ENCODE data around the gene CD9.
A peak's percentile ranks its signal among the peaks of the same experiment; 100 is the strongest.

CD9 gene

GRCh38 chr12:6161124-6161882, 38.9 kb upstream of the CD9 start:
- DNase-seq (ENCODE audit: low read depth), result no peak
- H3K4me3 ChIP-seq (ENCODE audit: low read depth, low read length), result no peak overlapping the region

GRCh38 chr12:6163416-6164060, 36.7 kb upstream of the CD9 start:
- H3K4me3 ChIP-seq (ENCODE audit: low read depth, low read length), result no peak overlapping the region
- TF ChIP-seq, protein P1, sequence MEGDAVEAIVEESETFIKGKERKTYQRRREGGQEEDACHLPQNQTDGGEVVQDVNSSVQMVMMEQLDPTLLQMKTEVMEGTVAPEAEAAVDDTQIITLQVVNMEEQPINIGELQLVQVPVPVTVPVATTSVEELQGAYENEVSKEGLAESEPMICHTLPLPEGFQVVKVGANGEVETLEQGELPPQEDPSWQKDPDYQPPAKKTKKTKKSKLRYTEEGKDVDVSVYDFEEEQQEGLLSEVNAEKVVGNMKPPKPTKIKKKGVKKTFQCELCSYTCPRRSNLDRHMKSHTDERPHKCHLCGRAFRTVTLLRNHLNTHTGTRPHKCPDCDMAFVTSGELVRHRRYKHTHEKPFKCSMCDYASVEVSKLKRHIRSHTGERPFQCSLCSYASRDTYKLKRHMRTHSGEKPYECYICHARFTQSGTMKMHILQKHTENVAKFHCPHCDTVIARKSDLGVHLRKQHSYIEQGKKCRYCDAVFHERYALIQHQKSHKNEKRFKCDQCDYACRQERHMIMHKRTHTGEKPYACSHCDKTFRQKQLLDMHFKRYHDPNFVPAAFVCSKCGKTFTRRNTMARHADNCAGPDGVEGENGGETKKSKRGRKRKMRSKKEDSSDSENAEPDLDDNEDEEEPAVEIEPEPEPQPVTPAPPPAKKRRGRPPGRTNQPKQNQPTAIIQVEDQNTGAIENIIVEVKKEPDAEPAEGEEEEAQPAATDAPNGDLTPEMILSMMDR (IDR thresholded peaks at IDR 0.05; ENCODE audit: insufficient read depth, low read depth, low read length, missing control alignments), result no peak
- no peak for DNase-seq (ENCODE audit: low read depth)

More at GRCh38 chr12:6161124-6161882, 38.9 kb upstream of the CD9 start:
- TF ChIP-seq, protein P1 (IDR thresholded peaks at IDR 0.05; ENCODE audit: insufficient read depth, low read depth, low read length, missing control alignments), result no peak

DNA sequence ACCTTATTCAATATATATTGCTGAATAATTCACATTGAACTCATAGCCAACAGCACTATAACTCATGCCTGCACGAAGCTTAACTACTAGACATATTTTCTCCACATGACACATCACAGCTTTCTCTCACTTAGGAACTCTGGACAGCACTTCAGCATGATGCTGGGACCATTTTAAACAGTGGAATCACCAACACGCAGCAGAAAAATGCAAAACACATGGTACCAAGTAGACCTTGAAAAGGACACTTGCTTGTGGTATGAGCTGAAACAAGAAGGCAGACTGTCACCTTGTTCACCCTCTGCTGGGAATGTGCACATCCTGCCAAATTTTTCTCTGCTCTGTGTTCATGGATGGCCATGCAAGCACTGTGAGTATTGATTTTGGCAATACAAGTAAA, 34.8 kb upstream of the CD9 start:
- no peak overlapping the region for H3K4me3 ChIP-seq (ENCODE audit: low read depth, low read length)
- TF ChIP-seq, protein P1 (IDR thresholded peaks at IDR 0.05; ENCODE audit: insufficient read depth, low read depth, low read length, missing control alignments), result no peak
- no peak for DNase-seq (ENCODE audit: low read depth)

GRCh38 chr12:6166808-6167207, 33.4 kb upstream of the CD9 start:
- no peak for DNase-seq (ENCODE audit: low read depth)
- H3K4me3 ChIP-seq (ENCODE audit: low read depth, low read length), result no peak overlapping the region
- TF ChIP-seq, protein P1 (IDR thresholded peaks at IDR 0.05; ENCODE audit: insufficient read depth, low read depth, low read length, missing control alignments), result no peak

DNA sequence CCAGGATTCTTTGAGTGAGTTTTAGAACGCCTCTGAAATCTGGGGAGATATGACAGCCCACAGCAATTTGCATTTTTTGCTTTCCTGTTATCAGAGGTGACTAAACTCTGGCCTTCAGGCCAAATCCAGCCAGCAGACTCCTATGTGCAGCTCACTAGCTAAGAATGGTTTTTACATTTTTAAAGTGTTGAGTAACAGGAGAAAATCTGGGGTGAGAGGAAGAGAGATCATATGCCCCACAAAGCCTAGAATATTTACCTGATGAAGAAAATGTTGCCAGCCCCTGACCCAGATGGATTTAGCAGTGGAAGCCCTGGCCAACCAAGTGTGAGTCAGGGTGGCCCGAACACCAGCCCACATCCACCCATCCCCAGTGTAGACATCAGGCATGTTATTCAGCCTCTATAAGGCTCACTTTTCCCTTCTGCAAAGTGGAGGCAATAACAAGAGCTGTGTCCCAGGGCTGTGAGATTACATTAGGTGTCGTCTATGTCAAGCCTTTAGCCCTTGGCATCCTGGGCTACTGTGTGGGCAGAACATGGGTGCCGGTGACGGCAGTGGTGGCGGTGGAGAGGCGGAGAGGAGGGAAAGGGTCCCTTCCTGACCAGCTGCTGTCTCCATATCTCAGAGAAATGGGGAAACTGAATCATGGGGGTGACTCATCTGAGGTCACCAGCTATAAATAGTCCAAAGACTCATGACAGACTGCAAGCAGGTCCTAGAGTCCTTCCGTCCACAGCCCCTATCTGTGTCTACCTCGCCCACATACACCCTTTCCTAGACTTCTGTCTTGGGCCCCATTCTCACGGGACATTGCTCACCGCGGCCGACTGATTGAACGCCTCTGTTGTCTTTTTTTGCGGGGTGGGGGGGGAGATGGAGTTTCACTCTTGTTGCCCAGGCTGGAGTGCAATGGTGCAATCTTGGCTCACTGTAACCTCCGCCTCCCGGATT, 32.6 kb upstream of the CD9 start:
- DNase-seq (ENCODE audit: low read depth), result peak; percentile 70
- TF ChIP-seq, protein P1 (IDR thresholded peaks at IDR 0.05; ENCODE audit: insufficient read depth, low read depth, low read length, missing control alignments), result no peak
- no peak overlapping the region for H3K4me3 ChIP-seq (ENCODE audit: low read depth, low read length)

DNA sequence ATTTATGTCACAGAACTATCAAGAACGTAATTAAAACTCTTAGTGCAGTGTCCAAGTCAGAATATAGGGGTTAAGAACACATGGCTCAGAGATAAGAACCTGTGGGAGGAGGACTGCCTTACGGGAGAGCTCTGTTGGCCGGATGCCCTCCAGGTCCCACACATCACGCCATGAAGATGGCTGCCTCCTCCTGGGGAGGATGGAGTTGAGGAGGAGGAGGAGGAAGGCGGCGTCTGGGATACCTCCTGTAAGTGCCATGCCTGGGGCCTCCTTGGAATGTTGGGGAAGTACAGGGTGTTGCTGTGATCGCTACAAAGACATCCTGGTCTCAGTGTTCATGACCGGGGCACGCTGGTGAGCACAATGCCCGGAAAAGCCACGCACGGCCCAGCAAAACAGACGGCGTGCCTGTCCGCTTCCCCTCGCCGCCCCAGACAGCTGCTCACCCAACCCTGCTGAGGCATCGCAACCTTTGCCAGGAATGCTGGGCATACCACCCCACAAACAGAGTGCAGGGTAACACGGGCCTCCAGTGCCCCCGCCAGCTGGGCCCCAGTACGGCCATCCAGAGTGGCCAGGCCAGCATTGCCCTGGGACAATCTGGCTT, 28.7 kb upstream of the CD9 start:
- TF ChIP-seq, protein P1 (IDR thresholded peaks at IDR 0.05; ENCODE audit: insufficient read depth, low read depth, low read length, missing control alignments), result no peak
- no peak for DNase-seq (ENCODE audit: low read depth)

More for the DNA sequence above, 28.7 kb upstream of the CD9 start:
- H3K4me3 ChIP-seq (ENCODE audit: low read depth, low read length), result no peak overlapping the region

All from GM12865 (cell line).